ENCODE measurements around the gene AMOTL1. TPM values are rescaled to one million over a fixed set of nuclear protein-coding genes. Genes with fewer than 3 reads are reported as not detected.

The AMOTL1 gene, protein sequence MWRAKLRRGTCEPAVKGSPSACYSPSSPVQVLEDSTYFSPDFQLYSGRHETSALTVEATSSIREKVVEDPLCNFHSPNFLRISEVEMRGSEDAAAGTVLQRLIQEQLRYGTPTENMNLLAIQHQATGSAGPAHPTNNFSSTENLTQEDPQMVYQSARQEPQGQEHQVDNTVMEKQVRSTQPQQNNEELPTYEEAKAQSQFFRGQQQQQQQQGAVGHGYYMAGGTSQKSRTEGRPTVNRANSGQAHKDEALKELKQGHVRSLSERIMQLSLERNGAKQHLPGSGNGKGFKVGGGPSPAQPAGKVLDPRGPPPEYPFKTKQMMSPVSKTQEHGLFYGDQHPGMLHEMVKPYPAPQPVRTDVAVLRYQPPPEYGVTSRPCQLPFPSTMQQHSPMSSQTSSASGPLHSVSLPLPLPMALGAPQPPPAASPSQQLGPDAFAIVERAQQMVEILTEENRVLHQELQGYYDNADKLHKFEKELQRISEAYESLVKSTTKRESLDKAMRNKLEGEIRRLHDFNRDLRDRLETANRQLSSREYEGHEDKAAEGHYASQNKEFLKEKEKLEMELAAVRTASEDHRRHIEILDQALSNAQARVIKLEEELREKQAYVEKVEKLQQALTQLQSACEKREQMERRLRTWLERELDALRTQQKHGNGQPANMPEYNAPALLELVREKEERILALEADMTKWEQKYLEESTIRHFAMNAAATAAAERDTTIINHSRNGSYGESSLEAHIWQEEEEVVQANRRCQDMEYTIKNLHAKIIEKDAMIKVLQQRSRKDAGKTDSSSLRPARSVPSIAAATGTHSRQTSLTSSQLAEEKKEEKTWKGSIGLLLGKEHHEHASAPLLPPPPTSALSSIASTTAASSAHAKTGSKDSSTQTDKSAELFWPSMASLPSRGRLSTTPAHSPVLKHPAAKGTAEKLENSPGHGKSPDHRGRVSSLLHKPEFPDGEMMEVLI
- total RNA-seq (1 to 10 TPM in 1 of 5 donors, under 1 TPM in 4; 0.07 to 1.2 (median 0.35) TPM), total RNA-seq (0.22 to 2.9 (median 0.85) reads per million in 29 experiments)
- total RNA-seq (2013): 0.13 TPM

DNA sequence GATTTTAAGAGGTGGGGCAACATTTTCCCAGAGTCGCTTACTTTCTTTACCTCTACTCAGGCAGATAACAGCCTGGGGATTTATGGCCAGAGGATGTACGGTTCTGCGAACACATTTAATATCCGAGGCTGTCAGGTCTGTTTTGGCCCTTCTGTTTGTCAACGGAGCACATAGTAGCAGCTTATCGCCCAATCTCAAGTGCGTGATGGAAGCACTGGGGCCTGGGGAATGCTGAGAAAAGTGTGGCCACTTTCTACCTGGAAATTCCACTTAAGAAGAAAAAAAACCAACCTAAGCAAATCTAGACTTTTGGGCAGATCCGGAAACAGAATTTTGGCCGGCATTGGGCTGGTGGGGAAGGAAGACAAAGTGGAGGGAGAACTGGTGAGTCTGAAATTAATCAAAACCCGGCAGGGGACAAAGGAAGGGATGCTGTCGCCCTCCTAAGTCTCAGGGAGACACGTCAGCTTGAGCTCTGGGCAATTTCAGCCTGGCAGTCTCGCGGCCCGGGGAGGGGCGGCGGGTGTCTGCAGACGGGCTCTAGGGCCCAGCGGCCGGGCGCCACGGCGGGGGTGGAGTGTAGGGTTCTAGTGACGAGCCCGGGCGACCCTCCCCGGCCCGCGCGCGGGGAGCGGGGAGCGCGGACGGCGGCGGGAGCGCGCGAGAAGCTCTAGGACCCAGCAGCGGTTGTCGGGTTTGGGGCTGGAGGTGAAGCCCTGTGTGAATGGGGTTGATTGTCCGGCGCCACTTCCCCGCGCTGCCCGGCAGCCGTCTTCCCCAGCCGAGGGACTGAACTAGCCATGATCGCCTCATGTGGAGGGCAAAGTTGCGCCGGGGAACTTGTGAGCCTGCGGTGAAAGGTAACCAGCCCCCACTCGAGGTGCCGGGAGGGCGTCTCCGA lies at the start of gene AMOTL1:
AMOTL1 (plus strand) TSS at position 656 of the 901 bp plus-strand sequence; CDS start at position 812, 156 bp downstream.
- Histone ChIP-seq H3K4me1 (ENCODE audit: control insufficient read depth in 1 of 2, extremely low read depth in 1 of 2, insufficient read depth in 2 of 2, low read length in 2 of 2) (peaks cover 0 to 12% of the 10 kb centered on the region in 2 experiments), H3K27me3 (replicated peaks in 1 of 2; ENCODE audit: control insufficient read depth in 2 of 2, extremely low read depth in 1 of 2, insufficient read depth in 2 of 2, low read length in 1 of 2) (peaks cover 6 to 28% of the 10 kb centered on the region in 2 experiments), H3K36me3 (ENCODE audit: control insufficient read depth in 2 of 2, extremely low read depth in 1 of 2, insufficient read depth in 1 of 2, low read length in 1 of 2) (no peaks in the 10 kb centered on the region), H3K27ac (ENCODE audit: low read length) (no peak within 1 kb of the TSS), H3K9me3 (no peaks in the 10 kb centered on the region), H3K4me3 (ENCODE audit: control insufficient read depth in 1 of 2, extremely low read depth in 1 of 2, low read length in 1 of 2) (peak within 1 kb of the TSS; percentile 18 to 87)
- Mint-ChIP-seq H3K9me3 (no peaks in the 10 kb centered on the region), H3K27ac (no peak within 1 kb of the TSS), H3K4me1 (peaks cover 8 to 12% (median 10%) of the 10 kb centered on the region in 3 donors), H3K36me3 (no peaks in the 10 kb centered on the region), H3K4me3 (peak within 1 kb of the TSS in 2 of 3 donors; percentile 52 to 59), H3K27me3 (peaks cover 28 to 43% of the 10 kb centered on the region in 2 donors)
- DNase-seq: peak in 11 of 35 experiments; percentile 2 to 33 (median 6)
- ChIA-PET POLR2A (no interaction called here), CTCF (no interaction called here)
- ATAC-seq (replicated peaks in 1 of 4): peak in 3 of 4 experiments; percentile 30 to 68 (median 32)
- 7% methylated on average over 41 of the region's 57 CpGs for WGBS (ENCODE audit: insufficient coverage)

DNA sequence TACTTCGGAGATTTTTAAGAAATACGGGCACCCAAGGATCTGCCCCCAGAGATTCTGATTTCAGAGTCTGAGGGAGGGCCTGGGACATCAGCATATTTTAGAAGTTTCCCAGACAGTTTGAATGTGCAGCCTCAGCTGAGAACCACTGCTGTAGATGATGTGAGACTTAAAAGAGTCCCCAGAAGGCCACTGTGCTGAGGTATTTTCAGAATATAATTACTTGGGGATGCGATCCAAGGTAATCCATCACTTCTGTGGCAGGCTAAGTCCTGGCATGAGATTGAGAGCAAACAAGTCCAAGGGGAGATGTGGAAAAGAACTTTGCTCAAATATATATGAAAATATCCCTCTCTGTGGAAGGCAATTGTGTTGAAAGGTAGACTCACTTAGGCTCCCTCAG lies 48.3 kb upstream of the AMOTL1 start:
- no peak overlapping the region for H3K27ac ChIP-seq (ENCODE audit: low read length)
- ChIA-PET CTCF (no interaction called here), POLR2A (no interaction called here)
- H3K9me3 ChIP-seq: no peaks in the 10 kb centered on the region
- no peaks in the 10 kb centered on the region for H3K36me3 ChIP-seq (ENCODE audit: control insufficient read depth in 2 of 2, extremely low read depth in 1 of 2, insufficient read depth in 1 of 2, low read length in 1 of 2)
- H3K36me3 Mint-ChIP-seq: no peaks in the 10 kb centered on the region
- peaks cover 33 to 38% of the 10 kb centered on the region in 2 donors for H3K27me3 Mint-ChIP-seq
- 90% methylated on average over 3 of the region's 3 CpGs for WGBS (ENCODE audit: insufficient coverage)
- no peak overlapping the region for H3K4me3 ChIP-seq (ENCODE audit: control insufficient read depth in 1 of 2, extremely low read depth in 1 of 2, low read length in 1 of 2)
- H3K27me3 ChIP-seq (replicated peaks in 1 of 2; ENCODE audit: control insufficient read depth in 2 of 2, extremely low read depth in 1 of 2, insufficient read depth in 2 of 2, low read length in 1 of 2): peaks cover 2 to 5% of the 10 kb centered on the region in 2 experiments
- ATAC-seq (replicated peaks in 1 of 4) (no peak), DNase-seq (no peak)
- H3K27ac Mint-ChIP-seq: no peak overlapping the region
- no peaks in the 10 kb centered on the region for H3K4me1 ChIP-seq (ENCODE audit: control insufficient read depth in 1 of 2, extremely low read depth in 1 of 2, insufficient read depth in 2 of 2, low read length in 2 of 2)
- H3K4me3 Mint-ChIP-seq: no peak overlapping the region
- H3K9me3 Mint-ChIP-seq: no peaks in the 10 kb centered on the region
- no peaks in the 10 kb centered on the region for H3K4me1 Mint-ChIP-seq

- WGBS (ENCODE audit: insufficient coverage): 92% methylated on average over 1 of the region's 2 CpGs
- no peak overlapping the region for H3K27ac Mint-ChIP-seq
- no peak for ATAC-seq (replicated peaks in 1 of 4)
Observed at GRCh38 chr11:94721565-94722292, 46.4 kb upstream of the AMOTL1 start.

DNA sequence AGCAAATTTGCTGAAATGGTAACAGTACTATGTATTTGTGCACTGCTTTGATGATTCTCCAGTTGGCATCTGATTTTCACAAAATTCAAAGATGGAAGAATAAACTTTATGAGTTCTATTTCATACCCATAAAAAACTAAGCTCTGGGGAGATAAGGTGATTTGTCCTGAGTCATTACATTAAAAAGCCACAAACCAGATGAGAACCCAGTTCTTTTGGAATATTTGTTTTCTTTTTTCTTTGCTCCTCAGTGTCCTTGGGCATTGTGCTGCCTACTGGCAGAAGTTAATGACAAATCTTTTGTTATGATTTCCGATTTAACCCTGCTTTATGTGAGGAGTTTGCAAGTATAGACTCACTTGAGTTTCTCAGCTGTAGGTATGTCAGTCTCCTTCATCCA lies 45.4 kb upstream of the AMOTL1 start:
- Mint-ChIP-seq H3K4me3 (no peak overlapping the region), H3K9me3 (no peaks in the 10 kb centered on the region), H3K27me3 (peaks cover 12 to 20% of the 10 kb centered on the region in 2 donors), H3K4me1 (no peaks in the 10 kb centered on the region), H3K27ac (no peak overlapping the region), H3K36me3 (no peaks in the 10 kb centered on the region)
- Histone ChIP-seq H3K4me3 (ENCODE audit: control insufficient read depth in 1 of 2, extremely low read depth in 1 of 2, low read length in 1 of 2) (no peak overlapping the region), H3K27ac (ENCODE audit: low read length) (no peak overlapping the region), H3K4me1 (ENCODE audit: control insufficient read depth in 1 of 2, extremely low read depth in 1 of 2, insufficient read depth in 2 of 2, low read length in 2 of 2) (no peaks in the 10 kb centered on the region), H3K9me3 (no peaks in the 10 kb centered on the region), H3K36me3 (ENCODE audit: control insufficient read depth in 2 of 2, extremely low read depth in 1 of 2, insufficient read depth in 1 of 2, low read length in 1 of 2) (no peaks in the 10 kb centered on the region), H3K27me3 (replicated peaks in 1 of 2; ENCODE audit: control insufficient read depth in 2 of 2, extremely low read depth in 1 of 2, insufficient read depth in 2 of 2, low read length in 1 of 2) (peaks cover 0 to 2% of the 10 kb centered on the region in 2 experiments)
- ATAC-seq (replicated peaks in 1 of 4) (no peak), DNase-seq (no peak)
- no CpG with 5 or more reads among the region's 1 CpG for WGBS (ENCODE audit: insufficient coverage)
- ChIA-PET POLR2A (no interaction called here), CTCF (no interaction called here)

More at GRCh38 chr11:94721565-94722292, 46.4 kb upstream of the AMOTL1 start:
- Histone ChIP-seq H3K27me3 (replicated peaks in 1 of 2; ENCODE audit: control insufficient read depth in 2 of 2, extremely low read depth in 1 of 2, insufficient read depth in 2 of 2, low read length in 1 of 2) (peaks cover 2% of the 10 kb centered on the region in 2 experiments), H3K4me1 (ENCODE audit: control insufficient read depth in 1 of 2, extremely low read depth in 1 of 2, insufficient read depth in 2 of 2, low read length in 2 of 2) (no peaks in the 10 kb centered on the region), H3K27ac (ENCODE audit: low read length) (no peak overlapping the region), H3K36me3 (ENCODE audit: control insufficient read depth in 2 of 2, extremely low read depth in 1 of 2, insufficient read depth in 1 of 2, low read length in 1 of 2) (no peaks in the 10 kb centered on the region), H3K9me3 (no peaks in the 10 kb centered on the region), H3K4me3 (ENCODE audit: control insufficient read depth in 1 of 2, extremely low read depth in 1 of 2, low read length in 1 of 2) (no peak overlapping the region)
- ChIA-PET CTCF (no interaction called here), POLR2A (no interaction called here)
- Mint-ChIP-seq H3K4me3 (no peak overlapping the region), H3K27me3 (peaks cover 16 to 24% of the 10 kb centered on the region in 2 donors), H3K4me1 (no peaks in the 10 kb centered on the region), H3K36me3 (no peaks in the 10 kb centered on the region), H3K9me3 (no peaks in the 10 kb centered on the region)
- no peak for DNase-seq

DNA sequence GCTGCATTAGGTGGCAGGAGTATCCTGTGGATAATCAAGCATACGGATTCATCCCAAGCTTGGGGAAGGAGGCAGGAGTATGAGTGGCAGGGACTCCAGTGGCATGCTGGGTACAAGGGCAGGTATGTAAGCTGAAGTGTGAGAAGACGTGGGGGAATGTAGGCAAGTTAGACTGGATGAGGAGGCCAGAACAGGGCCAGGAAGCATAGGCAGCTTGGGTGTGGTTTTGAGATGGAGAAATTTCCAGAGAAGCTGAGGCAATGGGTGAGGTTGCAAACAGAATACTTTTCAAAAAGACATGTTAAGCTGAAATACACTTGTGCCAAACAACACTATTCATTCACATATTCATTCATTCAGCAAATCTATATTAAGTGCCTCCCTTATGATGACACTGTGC lies 43.1 kb upstream of the AMOTL1 start:
- ChIA-PET POLR2A (no interaction called here), CTCF (no interaction called here)
- ATAC-seq (replicated peaks in 1 of 4): no peak
- Histone ChIP-seq H3K4me1 (ENCODE audit: control insufficient read depth in 1 of 2, extremely low read depth in 1 of 2, insufficient read depth in 2 of 2, low read length in 2 of 2) (no peaks in the 10 kb centered on the region), H3K4me3 (ENCODE audit: control insufficient read depth in 1 of 2, extremely low read depth in 1 of 2, low read length in 1 of 2) (no peak overlapping the region), H3K27ac (ENCODE audit: low read length) (no peak overlapping the region), H3K36me3 (ENCODE audit: control insufficient read depth in 2 of 2, extremely low read depth in 1 of 2, insufficient read depth in 1 of 2, low read length in 1 of 2) (no peaks in the 10 kb centered on the region), H3K9me3 (no peaks in the 10 kb centered on the region), H3K27me3 (replicated peaks in 1 of 2; ENCODE audit: control insufficient read depth in 2 of 2, extremely low read depth in 1 of 2, insufficient read depth in 2 of 2, low read length in 1 of 2) (peaks cover 0 to 2% of the 10 kb centered on the region in 2 experiments)
- H3K36me3 Mint-ChIP-seq: no peaks in the 10 kb centered on the region
- H3K4me3 Mint-ChIP-seq: no peak overlapping the region
- no peak for DNase-seq
- H3K4me1 Mint-ChIP-seq: no peaks in the 10 kb centered on the region
- H3K27ac Mint-ChIP-seq: no peak overlapping the region
- H3K9me3 Mint-ChIP-seq: no peaks in the 10 kb centered on the region
- peaks cover 9 to 20% of the 10 kb centered on the region in 2 donors for H3K27me3 Mint-ChIP-seq
- 78% methylated on average over 2 of the region's 2 CpGs for WGBS (ENCODE audit: insufficient coverage)
